NCI-H82 (cell line): ENCODE data around the gene C4orf54.

Source experiments
- DNase-seq: peaks from one replicate; lab custom pipeline; 2025; lab: John Stamatoyannopoulos, UW

Gene C4orf54

DNA sequence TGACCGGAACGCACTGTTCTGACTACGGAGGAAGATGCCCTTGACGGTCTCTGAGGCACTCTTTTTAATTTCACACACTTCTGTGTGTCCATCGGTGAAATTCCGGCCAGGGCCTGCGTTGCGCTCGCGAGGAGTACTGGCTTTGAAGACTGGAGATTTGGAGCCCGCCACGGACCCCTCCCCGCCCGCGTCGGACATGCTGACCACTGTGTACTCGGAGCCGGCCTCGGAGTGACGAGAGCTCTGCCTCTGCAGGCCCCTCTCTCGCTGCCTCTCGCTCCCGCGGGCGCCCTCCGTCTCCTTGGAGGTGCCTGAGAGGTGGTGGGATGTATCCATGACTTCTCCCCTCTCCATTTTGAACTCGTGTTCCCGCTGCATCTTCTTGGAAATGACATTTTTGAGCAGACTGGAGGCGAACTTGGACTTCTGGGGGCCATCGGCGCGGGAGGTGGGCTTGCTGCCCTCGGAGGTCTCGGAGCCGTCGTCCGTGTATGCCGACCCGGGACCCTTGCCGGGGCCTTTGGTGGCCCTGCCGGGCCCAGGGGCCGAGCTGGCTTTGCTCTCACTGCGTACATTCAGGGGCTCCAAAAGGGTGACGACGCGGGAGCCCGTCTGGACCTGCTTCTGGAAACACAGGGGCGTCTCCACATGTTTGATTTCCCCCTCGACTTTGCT is 5.7 kb downstream of the C4orf54 start:
- DNase-seq: no peak

DNA sequence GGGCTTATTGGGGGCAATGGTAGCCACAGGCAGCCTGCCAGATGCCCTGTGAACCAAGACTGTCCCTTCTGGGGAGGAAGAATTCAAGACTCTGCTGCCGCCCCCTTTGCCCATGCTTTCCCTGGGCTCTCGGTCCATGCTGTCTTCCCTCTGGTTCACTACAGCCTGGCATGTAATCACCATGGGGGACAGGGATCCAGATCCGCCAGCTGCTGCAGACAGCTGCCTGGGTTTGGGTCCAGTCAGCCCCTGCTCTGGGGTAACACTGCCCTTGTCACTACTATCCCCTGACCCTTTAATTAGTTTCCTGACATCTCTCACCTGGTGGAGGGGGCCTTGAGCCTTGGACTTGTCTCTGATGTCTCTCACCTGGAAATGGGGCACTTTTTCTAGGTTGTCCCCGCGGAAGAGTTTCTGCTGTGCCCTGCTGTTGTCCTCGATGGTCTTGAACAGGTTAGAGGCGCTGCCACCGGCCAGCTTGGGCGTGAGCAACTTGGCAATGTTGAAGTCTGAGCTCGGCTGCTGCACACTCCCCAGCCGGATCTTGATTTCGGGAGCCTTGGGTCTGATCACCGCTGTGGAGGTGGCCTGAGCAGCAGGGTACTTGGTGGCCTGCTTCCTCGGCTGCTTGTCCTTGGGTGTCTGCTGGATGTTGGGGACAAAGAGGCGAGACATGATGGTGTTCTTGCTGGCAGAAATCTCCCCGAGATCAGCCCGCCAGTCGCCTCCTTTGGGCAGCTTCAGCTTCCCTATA is 6.4 kb downstream of the C4orf54 start:
- DNase-seq: no peak

DNA sequence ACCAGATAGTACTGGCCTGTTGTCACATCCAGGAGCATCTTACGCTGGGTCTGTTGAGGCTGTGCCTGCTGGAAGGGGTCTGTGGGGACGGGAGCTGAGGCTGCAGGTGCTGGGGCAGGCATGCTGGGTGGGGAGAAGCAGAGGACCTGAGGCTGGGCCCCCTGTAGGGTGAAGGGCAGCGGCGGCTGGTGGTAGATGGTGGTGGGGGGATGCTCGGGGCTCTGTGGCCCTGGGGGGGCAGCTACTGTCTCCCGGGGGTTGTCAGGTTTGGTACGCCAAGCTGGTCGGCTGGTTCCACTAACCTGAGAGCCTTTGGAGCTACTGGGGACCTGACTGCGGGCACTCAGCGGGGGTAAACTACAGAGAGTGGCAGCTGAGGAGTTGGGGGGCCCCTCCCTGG is 7.8 kb downstream of the C4orf54 start:
- no peak for DNase-seq

DNA sequence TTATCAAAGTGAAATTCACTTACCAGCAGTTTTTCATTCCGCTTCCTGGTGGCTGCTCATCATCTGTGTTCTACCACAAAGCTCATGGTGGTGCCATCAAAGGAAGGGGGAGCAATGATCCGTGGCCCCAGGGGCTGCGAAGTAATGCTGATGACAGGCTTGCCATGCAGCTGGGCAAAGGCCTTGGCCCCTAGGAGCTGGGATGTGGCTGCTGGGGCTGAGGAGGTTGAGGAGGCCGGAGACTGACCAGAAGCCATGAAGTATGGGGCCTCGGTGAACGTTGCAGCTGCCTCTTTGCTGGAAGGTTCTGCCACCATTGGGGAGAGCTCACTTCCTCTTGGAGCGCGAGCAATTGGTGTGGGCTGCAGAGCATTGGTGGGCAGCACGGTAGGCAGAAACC is 8.4 kb downstream of the C4orf54 start:
- DNase-seq: no peak

DNA sequence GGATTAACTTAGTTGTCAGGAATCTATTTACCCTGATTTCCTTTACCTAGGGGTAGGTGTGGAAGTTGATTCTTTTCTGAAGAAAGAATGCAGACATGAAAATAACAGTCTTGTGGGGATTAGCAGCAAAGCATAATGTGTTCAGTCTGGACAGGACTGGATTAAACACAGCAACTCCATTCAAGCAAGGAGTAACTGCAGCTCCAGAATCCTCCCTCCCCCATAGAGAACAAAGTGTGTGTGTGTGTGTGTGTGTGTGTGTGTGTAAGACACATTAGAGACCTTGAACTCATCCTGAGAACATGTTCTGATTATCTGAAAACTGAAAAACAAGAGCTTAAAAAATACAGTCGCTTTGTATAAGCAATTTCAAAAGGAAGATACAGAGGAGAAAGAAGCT is 9.3 kb downstream of the C4orf54 start:
- peak; percentile 84 for DNase-seq

DNA sequence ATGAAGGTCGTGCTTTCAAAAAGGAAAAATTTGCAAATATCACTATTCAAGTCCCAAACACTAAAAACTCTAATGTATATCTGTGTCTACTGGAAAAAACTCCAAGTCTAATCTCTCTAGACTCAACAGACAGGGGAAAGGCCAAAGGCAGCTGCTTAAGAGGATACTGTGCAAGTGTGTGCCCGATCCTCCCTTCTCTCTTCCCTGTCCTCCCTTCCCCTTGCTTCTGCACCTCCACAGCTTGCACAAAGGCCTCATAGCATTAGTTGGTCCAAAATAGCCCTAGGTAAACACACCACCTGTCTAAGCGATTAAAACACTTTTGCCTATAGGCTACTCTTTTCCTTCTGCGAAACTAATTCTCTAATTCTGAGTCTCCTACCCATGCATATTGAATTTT is 10.6 kb downstream of the C4orf54 start:
- DNase-seq: peak; percentile 81

DNA sequence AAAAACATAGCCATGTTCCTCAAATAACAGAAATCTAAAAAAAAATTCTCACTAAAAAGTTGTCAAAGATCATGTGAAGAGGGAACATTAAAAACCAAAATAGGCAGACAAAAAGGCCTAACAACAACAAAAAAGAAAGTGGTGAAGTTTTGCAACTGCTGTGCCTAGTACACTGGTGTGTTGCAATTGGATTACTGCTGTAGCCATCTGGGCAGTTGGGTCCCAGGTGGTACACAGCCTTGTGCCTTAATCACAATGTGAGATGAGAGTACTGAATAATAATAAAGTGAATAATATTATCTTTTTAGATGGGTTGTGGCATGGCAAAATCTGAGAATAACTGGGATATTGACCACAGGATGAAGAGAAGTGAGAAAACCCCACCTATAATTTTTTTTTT is 12.0 kb downstream of the C4orf54 start:
- peak; percentile 86 for DNase-seq

DNA sequence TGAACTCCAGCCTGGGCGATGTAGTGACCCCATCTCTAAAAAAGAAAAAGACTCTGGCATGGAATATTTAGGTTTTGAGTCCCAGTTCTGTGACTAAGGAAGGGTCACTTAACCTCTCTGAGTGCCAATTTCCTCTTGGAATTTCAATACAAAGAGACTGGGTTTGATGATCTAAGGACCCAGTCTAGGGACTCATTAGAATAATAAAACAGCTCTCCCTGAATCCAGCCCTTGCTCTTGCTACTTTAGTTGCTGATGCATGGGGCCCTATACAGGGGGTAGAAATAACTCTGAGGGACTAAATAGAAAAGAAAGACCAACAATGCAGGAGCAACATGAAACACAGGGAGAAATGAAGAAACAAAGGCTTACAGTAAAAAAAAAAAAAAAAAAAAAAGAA is 12.6 kb downstream of the C4orf54 start:
- DNase-seq: no peak

DNA sequence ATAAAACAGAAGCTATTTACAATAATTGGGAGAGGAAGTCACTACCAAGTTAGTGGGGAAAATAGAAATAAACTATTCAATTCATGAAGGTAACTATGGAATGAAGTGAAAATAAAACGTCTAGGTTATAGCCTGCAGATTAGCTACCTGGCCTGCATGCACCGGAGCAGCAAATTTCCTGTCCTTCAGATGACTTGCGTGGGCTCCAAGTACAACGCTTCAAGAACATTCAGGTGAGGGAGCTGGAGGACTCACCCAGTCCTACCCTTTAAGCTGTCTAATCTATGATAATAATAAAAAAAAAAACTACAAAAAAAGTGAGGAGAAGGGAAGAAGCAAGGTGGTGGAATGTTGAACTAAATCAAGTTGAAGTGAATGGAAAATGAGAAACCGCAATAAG is 13.2 kb downstream of the C4orf54 start:
- no peak for DNase-seq

DNA sequence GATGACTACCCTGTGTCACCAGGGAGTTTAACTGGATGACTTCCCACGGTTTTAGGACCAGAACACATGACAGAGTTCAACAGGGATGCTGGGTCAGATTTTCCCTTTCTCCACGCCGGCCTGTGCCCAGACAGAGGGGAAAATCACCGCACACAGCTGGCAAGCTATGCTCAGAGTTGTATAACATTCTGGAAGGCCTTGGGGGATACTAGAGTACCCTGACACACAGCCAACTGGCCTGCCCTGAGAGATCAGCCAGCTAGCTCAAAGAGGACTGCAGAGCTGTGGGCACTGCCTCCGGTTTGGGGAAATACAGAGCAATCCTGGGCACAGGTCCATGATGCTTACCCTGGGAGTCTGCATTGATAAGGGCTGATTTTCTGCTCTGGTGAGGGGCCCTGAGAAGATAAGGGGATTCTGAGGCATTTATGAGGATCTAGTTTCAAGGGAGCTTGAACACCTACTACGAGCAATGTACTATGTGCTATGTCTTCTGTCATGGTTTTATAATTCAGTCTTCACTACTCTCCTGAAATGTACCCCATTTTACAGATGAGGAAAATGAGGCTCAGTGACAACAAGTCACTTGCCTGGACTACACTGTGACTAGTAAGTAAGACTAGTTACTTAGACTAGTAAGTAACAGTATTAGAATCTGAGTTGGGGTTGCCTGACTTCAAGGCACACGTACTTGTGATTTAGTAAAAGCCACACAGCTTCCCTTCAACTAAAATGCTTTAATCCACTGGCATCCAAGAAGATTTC is 14.7 kb downstream of the C4orf54 start:
- DNase-seq: no peak

DNA sequence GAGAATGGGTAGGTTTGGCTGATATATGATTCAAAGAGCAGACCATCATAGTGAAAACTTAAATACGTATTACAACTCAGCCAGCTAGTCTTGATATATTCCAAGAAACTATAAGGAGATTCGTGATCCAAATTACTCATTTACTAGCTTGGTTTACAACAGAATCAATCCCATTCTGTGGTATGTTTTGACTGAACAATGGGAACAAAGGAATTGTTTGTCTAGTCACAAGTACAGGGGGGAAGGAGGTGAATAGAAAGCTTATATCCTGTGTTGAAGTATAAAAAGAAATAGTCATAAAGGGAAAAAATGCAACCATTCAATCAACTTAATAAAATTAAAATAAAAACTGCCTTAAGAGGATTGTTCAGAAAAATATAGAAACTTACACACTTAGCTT is 17.0 kb downstream of the C4orf54 start:
- no peak for DNase-seq

DNA sequence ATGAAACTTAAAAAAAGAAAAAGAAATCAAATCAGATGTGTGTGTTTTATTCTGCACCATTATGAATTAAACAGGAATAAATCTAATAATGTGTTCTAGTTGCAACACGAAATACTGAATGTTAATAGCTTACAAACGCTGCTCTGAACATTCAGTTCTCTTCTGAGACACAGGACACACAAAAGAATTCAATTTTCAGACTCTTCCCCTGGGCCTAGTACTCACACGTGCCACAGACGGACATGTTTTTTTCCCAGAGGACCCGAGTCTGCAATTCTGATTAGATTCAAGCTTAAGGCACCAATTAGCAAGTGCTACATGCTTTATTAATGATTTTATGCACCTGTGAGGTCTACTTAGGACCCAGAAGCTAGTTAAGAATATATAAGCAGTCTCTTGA is 20.5 kb downstream of the C4orf54 start:
- no peak for DNase-seq

DNA sequence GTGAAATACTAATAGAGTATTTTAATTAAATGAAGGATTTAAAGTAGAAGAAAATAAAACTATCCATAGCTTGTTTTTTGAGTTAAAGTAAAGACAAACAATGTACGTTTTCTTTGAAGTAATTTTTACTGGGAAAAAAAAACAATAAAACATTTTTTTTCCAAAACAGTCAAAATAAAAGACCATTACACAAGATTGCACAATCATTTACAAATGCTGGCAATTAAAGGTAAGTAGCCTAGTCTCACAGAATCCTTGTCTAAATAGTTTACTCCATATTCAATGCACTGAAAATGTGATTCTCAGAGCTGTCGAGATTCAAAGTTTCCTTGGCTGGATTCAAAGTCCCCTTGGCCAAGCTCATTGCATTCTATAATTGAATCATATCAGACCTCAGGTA is 21.2 kb downstream of the C4orf54 start:
- no peak for DNase-seq

DNA sequence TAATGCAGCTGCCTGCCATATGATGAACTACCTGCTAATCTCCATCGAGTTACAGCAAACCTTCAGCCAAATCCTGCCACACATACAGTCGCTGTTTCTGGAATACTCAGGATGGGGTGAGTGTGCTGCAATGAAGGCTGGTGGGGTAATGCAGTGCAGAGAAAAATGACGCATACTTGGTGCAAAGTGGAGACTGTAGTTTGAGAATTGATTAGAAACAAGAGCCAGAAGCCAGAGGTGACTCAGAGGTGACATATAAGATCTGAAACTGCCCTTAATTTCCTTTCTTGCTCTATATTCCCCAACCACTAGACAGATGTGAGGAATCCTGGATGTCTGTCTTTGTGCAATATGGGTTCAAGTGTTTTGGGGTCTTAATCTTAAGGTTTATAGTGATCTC is 22.0 kb downstream of the C4orf54 start:
- DNase-seq: no peak

DNA sequence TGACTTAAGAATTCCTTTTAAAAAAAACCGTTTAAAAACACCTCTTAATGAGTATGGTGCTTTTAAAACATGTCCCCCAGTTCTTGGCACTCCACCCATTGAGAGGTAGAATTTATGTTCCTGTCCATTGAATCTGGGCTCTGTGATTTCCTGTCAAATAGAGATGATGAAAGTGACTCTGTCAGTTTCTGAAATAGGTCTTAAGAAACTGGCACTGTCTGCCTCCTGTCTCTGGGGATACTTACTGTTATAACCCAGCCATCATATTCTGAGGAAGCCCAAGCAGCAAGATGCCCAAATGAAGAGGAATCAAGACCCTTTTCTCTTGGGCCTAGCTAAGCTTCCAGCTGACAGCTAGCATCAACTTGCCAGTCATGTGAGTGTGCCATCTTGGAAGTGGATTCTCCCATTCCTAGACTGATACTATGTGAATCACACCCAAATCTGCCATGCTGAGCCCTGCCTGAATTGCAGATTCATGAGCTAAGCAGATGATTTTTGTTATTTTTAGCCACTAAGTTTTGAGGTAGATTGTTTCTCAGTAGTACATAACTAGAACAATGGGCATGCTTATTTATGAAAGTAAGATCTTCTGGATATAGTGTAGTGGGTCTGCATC is 22.8 kb downstream of the C4orf54 start:
- no peak for DNase-seq

DNA sequence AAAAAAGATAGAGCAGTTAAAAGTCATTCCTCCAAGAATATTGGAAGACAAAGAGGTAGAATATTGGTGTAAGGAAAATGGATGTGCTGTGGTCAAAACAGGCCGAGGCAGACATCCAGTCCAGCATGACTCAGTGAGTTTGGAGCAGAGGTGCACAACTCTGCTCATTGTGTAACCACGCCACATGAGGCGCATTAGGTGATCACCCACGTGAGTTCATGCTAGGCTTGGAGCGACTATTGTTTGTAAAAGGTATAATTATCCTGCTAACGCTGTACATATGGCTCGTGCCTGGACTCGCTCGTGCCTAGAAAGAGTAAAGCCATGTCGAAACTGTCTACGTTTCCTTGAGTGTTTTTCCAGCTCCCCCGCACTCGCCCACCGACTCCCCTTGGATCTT is 23.9 kb downstream of the C4orf54 start:
- DNase-seq: no peak

DNA sequence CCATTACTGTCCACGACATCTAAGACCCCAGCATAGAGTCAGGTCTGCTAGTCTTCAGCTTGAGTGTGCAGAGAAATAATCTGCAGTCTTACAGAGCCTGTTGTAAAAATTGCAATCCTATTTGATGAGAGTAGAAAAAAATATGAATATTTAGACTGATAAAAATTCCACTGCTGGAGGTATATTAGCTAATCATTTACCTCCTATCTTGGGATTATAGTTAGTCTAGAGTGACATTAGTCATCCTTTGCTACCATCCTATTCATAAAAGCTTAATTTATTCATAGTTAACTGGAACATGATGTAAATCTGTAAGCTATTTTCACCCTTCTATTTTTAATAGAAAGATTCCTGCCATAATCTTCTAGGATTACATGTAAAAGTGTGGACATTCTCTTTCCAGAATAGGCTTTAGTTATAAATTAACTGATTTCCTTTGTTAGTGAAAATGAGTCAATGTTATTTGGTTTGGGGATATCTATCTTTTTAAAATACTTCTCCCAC is 26.7 kb downstream of the C4orf54 start:
- no peak for DNase-seq

DNA sequence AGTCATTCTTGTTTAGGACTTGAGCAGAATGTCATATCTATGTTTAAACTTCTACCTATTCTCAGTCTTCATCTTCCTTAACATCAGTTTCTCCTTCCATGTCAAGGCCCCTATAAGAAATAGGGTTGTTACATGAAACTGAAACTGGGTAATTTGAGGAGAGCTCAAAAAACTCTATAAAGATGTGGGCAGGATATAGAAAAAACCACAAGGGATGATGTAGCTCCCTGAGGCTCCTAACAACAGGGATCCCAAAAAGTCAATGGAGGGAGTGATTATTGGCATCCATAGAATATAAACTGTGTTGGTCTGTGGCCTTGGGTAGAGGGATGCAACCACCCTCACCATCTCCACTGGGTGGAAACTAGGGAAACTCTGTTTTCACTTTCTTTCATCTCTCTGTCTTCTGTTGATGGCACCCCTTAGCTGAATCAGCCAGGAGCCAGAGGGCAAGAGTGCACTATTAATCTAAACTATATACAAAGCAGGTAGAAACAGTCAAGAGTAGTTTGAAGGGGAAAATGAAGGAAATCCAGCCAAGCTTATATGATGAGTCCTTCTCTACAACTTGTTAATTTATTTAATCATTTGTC is 27.6 kb downstream of the C4orf54 start:
- no peak for DNase-seq

DNA sequence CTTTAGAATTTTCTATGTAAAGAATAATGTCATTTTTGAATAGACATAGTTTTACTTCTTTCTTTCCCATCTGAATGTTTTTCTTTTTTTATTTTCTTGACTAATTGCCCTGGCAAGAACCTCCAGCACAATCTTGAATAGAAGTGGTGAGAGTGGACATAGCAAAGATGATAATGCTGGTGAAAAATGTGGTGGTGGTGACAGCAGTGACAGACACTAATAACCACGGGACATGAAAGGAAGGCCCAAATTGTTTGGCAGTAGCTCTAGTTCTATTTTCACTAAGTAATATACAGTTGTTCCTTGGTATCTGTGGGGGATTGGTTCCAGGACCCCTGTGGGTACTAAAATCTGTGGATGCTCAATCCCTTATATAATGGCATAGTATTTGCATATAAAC is 29.6 kb downstream of the C4orf54 start:
- no peak for DNase-seq

DNA sequence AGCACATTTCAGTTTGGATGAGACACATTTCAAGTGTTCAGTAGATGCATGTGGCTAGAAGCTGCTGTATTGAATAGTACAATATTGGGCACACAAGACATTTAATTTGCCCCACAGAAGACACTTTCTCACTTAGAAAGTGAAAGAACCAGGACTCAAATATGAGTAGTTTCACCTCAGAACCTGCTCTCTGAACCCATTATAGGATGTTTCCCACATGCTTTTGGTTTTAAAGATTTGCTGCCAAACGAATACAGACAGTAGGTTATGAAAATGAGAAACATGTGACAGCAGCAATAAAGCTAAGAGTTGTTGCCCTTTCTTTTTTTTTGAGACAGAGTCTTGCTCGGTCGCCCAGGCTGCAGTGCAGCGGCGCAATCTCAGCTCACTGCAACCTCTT is 32.3 kb downstream of the C4orf54 start:
- no peak for DNase-seq

DNA sequence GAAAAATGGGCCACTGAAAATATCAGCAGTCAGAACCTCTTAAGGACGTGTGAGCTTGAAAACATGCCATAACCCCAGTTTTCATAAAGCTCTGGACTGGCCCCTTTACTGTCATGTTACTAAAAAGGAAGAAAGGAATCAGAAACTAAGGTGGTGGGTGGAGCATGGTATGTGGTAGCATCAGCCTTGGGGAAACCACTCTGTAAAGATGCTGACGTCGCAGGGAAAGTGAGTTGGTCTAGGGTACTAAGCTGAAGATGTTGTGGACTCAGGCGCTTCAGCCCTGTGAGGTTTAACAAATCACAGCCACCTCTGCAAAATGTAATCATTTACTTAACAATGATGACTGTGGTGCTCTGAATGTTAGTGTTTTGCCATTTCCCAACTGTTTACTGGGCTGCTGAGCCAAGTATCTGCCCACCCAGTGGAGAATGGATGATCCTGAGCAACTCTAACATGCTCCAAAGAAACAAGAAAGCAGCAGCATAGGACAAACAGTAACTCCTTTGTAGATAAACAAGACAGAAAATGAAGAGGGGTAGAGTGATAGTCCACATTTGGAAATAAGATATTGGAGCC is 33.4 kb downstream of the C4orf54 start:
- no peak for DNase-seq

DNA sequence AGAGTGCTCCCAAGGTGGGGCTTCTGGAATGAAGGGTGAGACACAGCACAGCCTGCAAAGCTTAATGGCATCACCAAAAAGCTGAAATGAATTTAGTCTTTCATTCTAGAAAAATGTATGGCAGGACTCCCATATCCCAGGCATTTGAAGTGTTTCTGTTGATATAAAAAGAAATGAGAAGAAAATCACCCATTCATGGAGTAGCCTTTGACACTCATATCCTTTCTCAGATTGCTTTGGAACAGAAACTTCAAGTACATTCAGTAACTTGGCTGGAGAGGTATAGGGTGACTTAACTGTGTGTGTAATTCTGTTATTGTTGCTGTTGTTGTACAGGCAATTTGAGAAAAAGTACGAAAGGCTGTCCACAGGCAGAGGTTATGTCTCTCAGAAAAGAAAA is 35.3 kb downstream of the C4orf54 start:
- DNase-seq: no peak
